Stimulated activated CD4-positive, alpha-beta T cell treated with anti-CD3 and anti-CD28 coated beads, Interleukin-4, amount 100 ng/mL, for 1 hour (primary cell): ENCODE data around the gene C4orf46.

ENCODE experiments used
- DNase-seq: peaks from one replicate; pipeline ENCODE4 v3.0.0-alpha.2; 2020

C4orf46 gene

GRCh38 chr4:158649111-158649680, 22.5 kb downstream of the C4orf46 start:
- no peak for DNase-seq

GRCh38 chr4:158644760-158645159, 26.9 kb downstream of the C4orf46 start:
- no peak for DNase-seq

GRCh38 chr4:158644356-158644755, 27.3 kb downstream of the C4orf46 start:
- DNase-seq, result no peak

- no peak for DNase-seq
Measured at GRCh38 chr4:158636619-158637018, 35.1 kb downstream of the C4orf46 start.

DNA sequence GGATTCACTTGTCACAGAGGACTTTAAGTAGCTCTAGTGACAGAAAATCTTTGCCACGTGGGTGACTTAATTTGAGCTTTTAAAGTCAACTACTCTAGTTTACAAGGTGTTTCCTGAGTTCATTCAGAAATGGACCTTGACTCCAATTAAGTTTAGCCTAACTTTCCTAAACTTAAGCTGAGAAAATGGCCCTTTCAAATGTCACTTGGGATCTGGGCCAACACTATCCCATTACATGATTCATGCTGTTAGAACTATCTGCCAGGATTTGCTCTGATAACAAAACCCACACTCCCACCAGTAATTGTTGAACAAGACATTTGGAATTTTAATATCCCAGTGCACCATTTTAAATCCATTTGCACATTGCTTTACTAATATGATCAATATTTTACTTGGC, 40.8 kb downstream of the C4orf46 start:
- DNase-seq, result no peak

DNA sequence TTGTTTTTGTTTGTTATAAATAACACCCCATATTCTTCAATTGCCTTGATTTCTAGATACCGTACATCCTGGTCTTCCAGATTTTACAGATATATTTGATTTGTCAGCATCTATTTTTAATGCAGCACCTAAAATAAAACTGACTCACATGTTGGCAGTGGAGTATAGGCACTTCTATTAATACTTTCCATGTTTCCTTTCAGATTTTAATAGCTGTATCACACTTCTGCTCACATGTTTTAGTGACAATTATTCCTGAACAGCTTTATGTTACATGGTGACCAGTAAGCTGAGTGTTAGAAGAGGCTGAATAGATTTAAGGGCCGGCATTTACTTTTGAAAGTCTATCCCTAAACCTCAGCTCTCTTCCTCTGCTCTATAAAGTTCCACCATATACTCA, 46.1 kb downstream of the C4orf46 start:
- DNase-seq, result no peak

GRCh38 chr4:158624889-158625478, 46.7 kb downstream of the C4orf46 start:
- no peak for DNase-seq

DNA sequence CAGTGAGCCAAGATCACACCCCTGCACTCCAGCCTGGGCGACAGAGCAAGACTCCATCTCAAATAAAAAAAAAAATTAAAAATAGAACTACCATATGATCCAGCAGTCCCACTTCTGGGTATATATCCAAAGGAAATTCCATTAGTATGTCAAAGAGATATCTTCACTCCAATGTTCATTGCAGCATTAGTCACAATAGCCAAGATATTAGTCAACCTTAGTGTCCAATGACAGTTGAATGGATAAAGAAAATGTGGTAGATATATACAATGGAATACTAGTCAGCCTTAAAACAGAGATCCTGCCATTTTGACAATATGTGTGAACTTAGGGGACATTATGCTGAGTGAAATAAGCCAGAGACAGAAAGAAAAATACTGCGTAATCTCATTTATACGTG, 49.4 kb downstream of the C4orf46 start:
- DNase-seq, result no peak

- DNase-seq, result no peak
Measured at GRCh38 chr4:158621729-158622128, 50.0 kb downstream of the C4orf46 start.

GRCh38 chr4:158617956-158618355, 53.7 kb downstream of the C4orf46 start:
- no peak for DNase-seq
